ENCODE data around the gene KRT8. TPM values are rescaled to one million over a fixed set of nuclear protein-coding genes. Genes with fewer than 3 reads are reported as not detected.

KRT8 gene
- total and polyA plus RNA-seq, 2 of the 13 experiments (the other 11 are each of a cell fraction or from before 2014, with no cell fraction given), result 498 to 718 TPM

- ChIA-PET POLR2A (interaction anchor here (1.1 to 10.5 kb wide), 3 partner anchors 8 to 29 kb away, joined by 4 to 347 read pairs (median 4); partner anchors contain the start of genes KRT18 and KRT8), CTCF (ENCODE audit: low intra/inter-chr PET ratio, low total read pairs) (no interaction called here)
- no peak overlapping the region for H3K27ac ChIP-seq (ENCODE audit: extremely low read length, insufficient read depth, low read length)
- no peak for TF ChIP-seq ARNT2 (CRISPR knock-in tag; IDR thresholded peaks at IDR 0.05; ENCODE audit: low read depth)
- peak; percentile 50 to 53; a peak in 3 of 4 replicates for TF ChIP-seq MAFK (conservative IDR thresholded peaks at IDR 0.05 in 1 of 2, IDR thresholded peaks at IDR 0.05 in 1 of 2; ENCODE audit: low read length in 2 of 2)
- TF ChIP-seq MAFF (IDR thresholded peaks at IDR 0.05; ENCODE audit: low read depth, low read length), result peak; percentile 51; the same call in 1 of the 2 replicates
- ATAC-seq (no peak), FAIRE-seq (no peak), DNase-seq (ENCODE audit: low spot score) (no peak)
- no peak overlapping the region for H3K9ac ChIP-seq (ENCODE audit: insufficient read depth, low read depth, low read length)
- H3K4me1 ChIP-seq (ENCODE audit: insufficient read depth, low read length), result peaks cover 65% of the 10 kb centered on the region
- H2AFZ ChIP-seq (ENCODE audit: low read length), result no peak overlapping the region
- in situ Hi-C loops (cut with HindIII; ENCODE audit: extremely low pct_ligation_motif_present, low pct_unique_long_range_greater_than_20kb) (no loop called here), intact Hi-C loops (cut with micrococcal nuclease; ENCODE audit: unreplicated experiment) (no loop called here)
- no peaks in the 10 kb centered on the region for H3K36me3 ChIP-seq (replicated peaks in 1 of 2; ENCODE audit: control insufficient read depth in 1 of 2, insufficient read depth in 2 of 2, low read length in 2 of 2)
- H3K4me2 ChIP-seq (ENCODE audit: low read depth, low read length), result no peak overlapping the region
- H3K79me2 ChIP-seq (ENCODE audit: insufficient read depth, low read length), result no peaks in the 10 kb centered on the region
- 69% methylated on average over 2 of the region's 2 CpGs for WGBS (ENCODE audit: low lambda C conversion rate)
- no peaks in the 10 kb centered on the region for H3K27me3 ChIP-seq (ENCODE audit: control insufficient read depth in 1 of 2, insufficient read depth in 2 of 2, low read length in 2 of 2)
- H4K20me1 ChIP-seq (ENCODE audit: insufficient read depth, low read length), result no peaks in the 10 kb centered on the region
- no TSS peak for BruUV-seq (replicated peaks)
- no peaks in the 10 kb centered on the region for H3K9me3 ChIP-seq (ENCODE audit: low read length)
- no peak overlapping the region for H3K4me3 ChIP-seq (replicated peaks in 1 of 3; ENCODE audit: insufficient read depth in 1 of 3, low read depth in 2 of 3, low read length in 3 of 3)
Observed at GRCh38 chr12:52918784-52919183, 13.9 kb upstream of the KRT8 start.

- Histone ChIP-seq H2AFZ (ENCODE audit: low read length) (no peak overlapping the region), H3K9ac (ENCODE audit: insufficient read depth, low read depth, low read length) (no peak overlapping the region), H3K4me1 (ENCODE audit: insufficient read depth, low read length) (peaks cover 69% of the 10 kb centered on the region), H3K36me3 (replicated peaks in 1 of 2; ENCODE audit: control insufficient read depth in 1 of 2, insufficient read depth in 2 of 2, low read length in 2 of 2) (no peaks in the 10 kb centered on the region), H3K27me3 (ENCODE audit: control insufficient read depth in 1 of 2, insufficient read depth in 2 of 2, low read length in 2 of 2) (no peaks in the 10 kb centered on the region), H3K4me3 (replicated peaks in 1 of 3; ENCODE audit: insufficient read depth in 1 of 3, low read depth in 2 of 3, low read length in 3 of 3) (no peak overlapping the region), H3K27ac (ENCODE audit: extremely low read length, insufficient read depth, low read length) (no peak overlapping the region), H3K9me3 (ENCODE audit: low read length) (no peaks in the 10 kb centered on the region), H4K20me1 (ENCODE audit: insufficient read depth, low read length) (no peaks in the 10 kb centered on the region), H3K79me2 (ENCODE audit: insufficient read depth, low read length) (no peaks in the 10 kb centered on the region), H3K4me2 (ENCODE audit: low read depth, low read length) (no peak overlapping the region)
- no peak for ATAC-seq
- WGBS (ENCODE audit: low lambda C conversion rate), result 63% methylated on average over 8 of the region's 8 CpGs
- no peak for DNase-seq (ENCODE audit: low spot score)
- CTCF ChIA-PET (ENCODE audit: low intra/inter-chr PET ratio, low total read pairs), result no interaction called here
- POLR2A ChIA-PET, result interaction anchor here (1.0 to 10.5 kb wide), 4 partner anchors 9 to 88 kb away, joined by 3 to 347 read pairs (median 4); partner anchors contain the start of genes EIF4B, KRT18 and KRT8
- in situ Hi-C loops (cut with HindIII; ENCODE audit: extremely low pct_ligation_motif_present, low pct_unique_long_range_greater_than_20kb) (no loop called here), intact Hi-C loops (cut with micrococcal nuclease; ENCODE audit: unreplicated experiment) (no loop called here)
- BruUV-seq (replicated peaks), result no TSS peak
- no peak for FAIRE-seq
- no peak for TF ChIP-seq RAD51 (IDR thresholded peaks at IDR 0.05; ENCODE audit: borderline replicate concordance)
- no peak for TF ChIP-seq HNRNPUL1 (IDR thresholded peaks at IDR 0.05; ENCODE audit: low read depth, low read length)
- TF ChIP-seq ZNF383 (CRISPR knock-in tag; IDR thresholded peaks at IDR 0.05; ENCODE audit: borderline replicate concordance), result no peak
- TF ChIP-seq ZNF296 (CRISPR knock-in tag; conservative IDR thresholded peaks at IDR 0.05), result no peak
- TF ChIP-seq HNF1B (CRISPR knock-in tag; IDR thresholded peaks at IDR 0.05), result no peak
- no peak for TF ChIP-seq ZNF570 (CRISPR knock-in tag; IDR thresholded peaks at IDR 0.05; ENCODE audit: borderline replicate concordance)
- no peak for TF ChIP-seq SALL1 (CRISPR knock-in tag; IDR thresholded peaks at IDR 0.05)
- TF ChIP-seq SIN3B (IDR thresholded peaks at IDR 0.05; ENCODE audit: low read length), result no peak
- TF ChIP-seq ARID2 (CRISPR knock-in tag; IDR thresholded peaks at IDR 0.05; ENCODE audit: borderline replicate concordance), result no peak
- no peak for TF ChIP-seq ZKSCAN1 (IDR thresholded peaks at IDR 0.05; ENCODE audit: low read length)
Observed at GRCh38 chr12:52918351-52918750, 13.5 kb upstream of the KRT8 start.
